Neural cell (in vitro differentiated cells): ENCODE measurements around the gene RBMS2. TPM values are rescaled to one million over a fixed set of nuclear protein-coding genes. Genes with fewer than 3 reads are reported as not detected.

Source experiments
- H2AFZ ChIP-seq: fragments of 200-600, 300-800 bp; sonication (generic), shearing (Covaris generic); 2 replicates; pipeline ENCODE4 v1.6.0; 2014; ENCODE audit warnings: low read depth, mild to moderate bottlenecking, antibody characterized with exemption, low read length, moderate library complexity
- H3F3A ChIP-seq: fragments of 200-600 bp; shearing (Covaris generic); 2 replicates; pipeline ENCODE4 v1.6.1; 2016; ENCODE audit warnings: mild to moderate bottlenecking, moderate library complexity, mixed read lengths, antibody characterized with exemption, low read length; ENCODE audit not compliant: insufficient read depth, poor library complexity, severe bottlenecking
- H3K27ac ChIP-seq: fragments of 200-600, 300-800 bp; sonication (generic), shearing (Covaris generic); 2 replicates; pipeline ENCODE4 v1.5.1; 2014; ENCODE audit warnings: mild to moderate bottlenecking, low read length, moderate library complexity
- H3K27me3 ChIP-seq: fragments of 300-800, 200-600 bp; sonication (generic), shearing (Covaris generic); 2 replicates; pipeline ENCODE4 v1.6.0; 2014; ENCODE audit warnings: mild to moderate bottlenecking, low read depth, low read length, moderate library complexity; ENCODE audit not compliant: insufficient read depth
- H3K36me3 ChIP-seq: fragments of 300-800, 200-600 bp; sonication (generic), shearing (Covaris generic); 2 replicates; pipeline ENCODE4 v1.5.1; 2014; ENCODE audit warnings: mild to moderate bottlenecking, antibody characterized with exemption, low read length, moderate library complexity; ENCODE audit not compliant: insufficient read depth
- H3K4me2 ChIP-seq: fragments of 300-800, 200-600 bp; sonication (generic), shearing (Covaris generic); 2 replicates; pipeline ENCODE4 v1.6.0; 2014; ENCODE audit warnings: mild to moderate bottlenecking, low read length
- H3K4me3 ChIP-seq: fragments of 300-800, 200-600 bp; sonication (generic), shearing (Covaris generic); 2 replicates; pipeline ENCODE4 v1.5.1; 2014; ENCODE audit warnings: mild to moderate bottlenecking, low read length, moderate library complexity
- H3K79me2 ChIP-seq: fragments of 200-600 bp; shearing (Covaris generic); replicated peaks from 2 replicates; pipeline ENCODE4 v1.6.0; 2014; ENCODE audit warnings: mild to moderate bottlenecking, low read length, moderate library complexity; ENCODE audit not compliant: insufficient read depth
- H3K9ac ChIP-seq: fragments of 300-800, 200-600 bp; sonication (generic), shearing (Covaris generic); 2 replicates; pipeline ENCODE4 v1.6.1; 2016; ENCODE audit warnings: mild to moderate bottlenecking, low read length, mixed read lengths
- H3K9me2 ChIP-seq: fragments of 200-600 bp; shearing (Covaris generic); 2 replicates; pipeline ENCODE4 v1.6.1; 2016; ENCODE audit warnings: mild to moderate bottlenecking, low read length, mixed read lengths; ENCODE audit not compliant: insufficient read depth
- H3K9me3 ChIP-seq: fragments of 200-600, 300-800 bp; sonication (generic), shearing (Covaris generic); 2 replicates; pipeline ENCODE4 v1.6.1; 2016; ENCODE audit warnings: mild to moderate bottlenecking, mixed run types, low read length, moderate library complexity, mixed read lengths
- H4K20me1 ChIP-seq: fragments of 200-600 bp; shearing (Covaris generic); 2 replicates; pipeline ENCODE4 v1.6.1; 2016; ENCODE audit warnings: mild to moderate bottlenecking, mixed run types; ENCODE audit not compliant: insufficient read depth
- EP300 ChIP-seq: fragments of 450-650 bp; conservative IDR thresholded peaks from 2 replicates; pipeline ENCODE4 v1.6.1; 2014; ENCODE audit warnings: antibody characterized with exemption, mild to moderate bottlenecking, moderate library complexity; ENCODE audit not compliant: poor library complexity, severe bottlenecking
- EZH2 ChIP-seq: fragments of 200-600, 300-800 bp; shearing (Covaris generic), sonication (generic); IDR thresholded peaks from 2 replicates; pipeline ENCODE4 v1.6.1; 2014; ENCODE audit warnings: antibody characterized with exemption, low read length, borderline replicate concordance, mild to moderate bottlenecking; ENCODE audit not compliant: insufficient read depth, poor library complexity, severe bottlenecking
- MXI1 ChIP-seq: fragments of 450-650 bp; conservative IDR thresholded peaks from 2 replicates; pipeline ENCODE4 v1.6.1; 2014; ENCODE audit warnings: antibody characterized with exemption, mild to moderate bottlenecking; ENCODE audit not compliant: poor library complexity, severe bottlenecking
- POLR2AphosphoS5 ChIP-seq: IDR thresholded peaks from 2 replicates; pipeline ENCODE4 v1.6.1; 2012
- RAD21 ChIP-seq: fragments of 450-650 bp; conservative IDR thresholded peaks from 2 replicates; pipeline ENCODE4 v1.6.1; 2014; ENCODE audit warnings: antibody characterized with exemption, mild to moderate bottlenecking, moderate library complexity
- SMC3 ChIP-seq: fragments of 450-650 bp; conservative IDR thresholded peaks from 2 replicates; pipeline ENCODE4 v1.6.1; 2014; ENCODE audit warnings: antibody characterized with exemption, mild to moderate bottlenecking, moderate library complexity; ENCODE audit not compliant: poor library complexity
- TAF1 ChIP-seq: IDR thresholded peaks from 2 replicates; pipeline ENCODE4 v1.6.1; 2012; ENCODE audit warnings: low read depth
- polyA plus RNA-seq: library from polyadenylated mRNA; depleted of rRNA; stranded (reverse); fragments of >200 nt; gene quantifications from 2 replicates; pipeline ENCODE4 v1.2.3, GENCODE V29; 2014
- TF ChIP-seq, protein P1 (sequence below): fragments of 450-650 bp; IDR thresholded peaks from 2 replicates; pipeline ENCODE4 v1.5.1; 2014; ENCODE audit warnings: antibody characterized with exemption, mild to moderate bottlenecking, moderate library complexity; ENCODE audit not compliant: poor library complexity, severe bottlenecking
- TF ChIP-seq, protein P2 (sequence below): IDR thresholded peaks from 2 replicates; pipeline ENCODE4 v1.6.1; 2012; ENCODE audit warnings: borderline replicate concordance

RBMS2 gene
- polyA plus RNA-seq, 1 donor from 2014 or later: 2.4 TPM

DNA sequence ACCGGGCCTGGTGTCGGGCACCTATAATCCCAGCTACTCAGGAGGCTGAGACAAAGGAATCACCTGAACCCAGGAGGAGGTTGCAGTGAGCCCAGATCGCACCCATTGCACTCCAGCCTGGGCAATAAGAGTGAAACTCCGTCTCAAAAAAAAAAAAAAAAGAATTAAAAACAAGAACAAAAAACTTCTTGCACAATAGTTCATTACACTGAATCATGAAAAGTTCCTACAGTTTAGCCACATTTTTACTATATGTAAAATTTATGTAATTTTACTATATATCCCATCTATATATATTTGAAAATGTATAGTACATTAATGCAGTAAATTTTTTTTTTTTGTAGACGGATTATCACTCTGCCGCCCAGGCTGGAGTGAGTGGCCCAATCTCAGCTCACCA is 119.6 kb downstream of the RBMS2 start:
- Histone ChIP-seq H3K9ac (no peak overlapping the region), H4K20me1 (no peaks in the 10 kb centered on the region), H3K79me2 (peaks cover 36% of the 10 kb centered on the region), H3K4me3 (no peak overlapping the region), H3K9me2 (no peaks in the 10 kb centered on the region), H3F3A (peaks cover 9% of the 10 kb centered on the region), H3K27me3 (no peaks in the 10 kb centered on the region), H3K9me3 (no peaks in the 10 kb centered on the region), H3K36me3 (peaks cover 13% of the 10 kb centered on the region), H3K27ac (no peak overlapping the region), H3K4me2 (no peak overlapping the region), H2AFZ (no peak overlapping the region)
- TF ChIP-seq, protein P1, sequence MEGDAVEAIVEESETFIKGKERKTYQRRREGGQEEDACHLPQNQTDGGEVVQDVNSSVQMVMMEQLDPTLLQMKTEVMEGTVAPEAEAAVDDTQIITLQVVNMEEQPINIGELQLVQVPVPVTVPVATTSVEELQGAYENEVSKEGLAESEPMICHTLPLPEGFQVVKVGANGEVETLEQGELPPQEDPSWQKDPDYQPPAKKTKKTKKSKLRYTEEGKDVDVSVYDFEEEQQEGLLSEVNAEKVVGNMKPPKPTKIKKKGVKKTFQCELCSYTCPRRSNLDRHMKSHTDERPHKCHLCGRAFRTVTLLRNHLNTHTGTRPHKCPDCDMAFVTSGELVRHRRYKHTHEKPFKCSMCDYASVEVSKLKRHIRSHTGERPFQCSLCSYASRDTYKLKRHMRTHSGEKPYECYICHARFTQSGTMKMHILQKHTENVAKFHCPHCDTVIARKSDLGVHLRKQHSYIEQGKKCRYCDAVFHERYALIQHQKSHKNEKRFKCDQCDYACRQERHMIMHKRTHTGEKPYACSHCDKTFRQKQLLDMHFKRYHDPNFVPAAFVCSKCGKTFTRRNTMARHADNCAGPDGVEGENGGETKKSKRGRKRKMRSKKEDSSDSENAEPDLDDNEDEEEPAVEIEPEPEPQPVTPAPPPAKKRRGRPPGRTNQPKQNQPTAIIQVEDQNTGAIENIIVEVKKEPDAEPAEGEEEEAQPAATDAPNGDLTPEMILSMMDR: no peak
- no peak for TF ChIP-seq MXI1

DNA sequence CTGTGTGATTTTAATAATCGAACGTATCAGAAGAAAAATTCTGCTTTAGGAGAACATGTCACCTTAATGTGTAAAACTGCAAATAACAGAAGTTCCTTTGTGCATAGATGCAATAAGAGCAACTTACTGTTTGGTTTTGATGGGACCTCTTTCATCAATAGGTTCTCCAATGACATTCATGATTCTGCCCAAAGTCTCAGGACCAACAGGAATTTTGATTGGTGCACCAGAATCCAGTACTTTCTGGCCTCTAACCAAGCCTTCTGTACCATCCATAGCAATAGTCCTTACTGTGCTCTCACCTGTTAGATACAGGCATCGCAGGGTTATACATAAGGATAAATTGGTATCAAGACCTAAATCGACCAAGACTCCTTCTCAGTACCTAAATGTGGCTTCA is 123.0 kb downstream of the RBMS2 start:
- Histone ChIP-seq H2AFZ (no peak overlapping the region), H3K9ac (peak overlapping the region; percentile 99), H3K9me2 (no peaks in the 10 kb centered on the region), H4K20me1 (no peaks in the 10 kb centered on the region), H3K79me2 (peaks cover 36% of the 10 kb centered on the region), H3F3A (no peaks in the 10 kb centered on the region), H3K36me3 (peaks cover 13% of the 10 kb centered on the region), H3K9me3 (no peaks in the 10 kb centered on the region), H3K27me3 (no peaks in the 10 kb centered on the region), H3K4me2 (peak overlapping the region; percentile 99), H3K27ac (peak overlapping the region; percentile 98), H3K4me3 (peak overlapping the region; percentile 90)
- TF ChIP-seq, protein P1: no peak
- TF ChIP-seq, protein P2, sequence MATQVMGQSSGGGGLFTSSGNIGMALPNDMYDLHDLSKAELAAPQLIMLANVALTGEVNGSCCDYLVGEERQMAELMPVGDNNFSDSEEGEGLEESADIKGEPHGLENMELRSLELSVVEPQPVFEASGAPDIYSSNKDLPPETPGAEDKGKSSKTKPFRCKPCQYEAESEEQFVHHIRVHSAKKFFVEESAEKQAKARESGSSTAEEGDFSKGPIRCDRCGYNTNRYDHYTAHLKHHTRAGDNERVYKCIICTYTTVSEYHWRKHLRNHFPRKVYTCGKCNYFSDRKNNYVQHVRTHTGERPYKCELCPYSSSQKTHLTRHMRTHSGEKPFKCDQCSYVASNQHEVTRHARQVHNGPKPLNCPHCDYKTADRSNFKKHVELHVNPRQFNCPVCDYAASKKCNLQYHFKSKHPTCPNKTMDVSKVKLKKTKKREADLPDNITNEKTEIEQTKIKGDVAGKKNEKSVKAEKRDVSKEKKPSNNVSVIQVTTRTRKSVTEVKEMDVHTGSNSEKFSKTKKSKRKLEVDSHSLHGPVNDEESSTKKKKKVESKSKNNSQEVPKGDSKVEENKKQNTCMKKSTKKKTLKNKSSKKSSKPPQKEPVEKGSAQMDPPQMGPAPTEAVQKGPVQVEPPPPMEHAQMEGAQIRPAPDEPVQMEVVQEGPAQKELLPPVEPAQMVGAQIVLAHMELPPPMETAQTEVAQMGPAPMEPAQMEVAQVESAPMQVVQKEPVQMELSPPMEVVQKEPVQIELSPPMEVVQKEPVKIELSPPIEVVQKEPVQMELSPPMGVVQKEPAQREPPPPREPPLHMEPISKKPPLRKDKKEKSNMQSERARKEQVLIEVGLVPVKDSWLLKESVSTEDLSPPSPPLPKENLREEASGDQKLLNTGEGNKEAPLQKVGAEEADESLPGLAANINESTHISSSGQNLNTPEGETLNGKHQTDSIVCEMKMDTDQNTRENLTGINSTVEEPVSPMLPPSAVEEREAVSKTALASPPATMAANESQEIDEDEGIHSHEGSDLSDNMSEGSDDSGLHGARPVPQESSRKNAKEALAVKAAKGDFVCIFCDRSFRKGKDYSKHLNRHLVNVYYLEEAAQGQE: no peak
- TF ChIP-seq TAF1 (no peak), MXI1 (no peak), RAD21 (no peak), EP300 (no peak), EZH2 (no peak), POLR2AphosphoS5 (no peak), SMC3 (no peak)
